ENCODE results near the gene LRRC2. TPM values are rescaled to one million over a fixed set of nuclear protein-coding genes. Genes with fewer than 3 reads are reported as not detected.

The LRRC2 gene
- total and polyA plus RNA-seq, 2 donors (not counting 1 experiment from before 2014, with no cell fraction given), result 3.8 to 6.0 TPM

- H3K36me3 ChIP-seq (ENCODE audit: control insufficient read depth, insufficient read depth, low read length), result no peaks in the 10 kb centered on the region
- H3K79me2 ChIP-seq (ENCODE audit: control insufficient read depth, insufficient read depth, low read length), result no peaks in the 10 kb centered on the region
- no peak overlapping the region for H3K4me2 ChIP-seq (ENCODE audit: extremely low read depth, insufficient read depth, low read length)
- no peak overlapping the region for H2AFZ ChIP-seq (ENCODE audit: low read length)
- H3K27me3 ChIP-seq (ENCODE audit: control insufficient read depth, insufficient read depth, low read length), result no peaks in the 10 kb centered on the region
- H4K20me1 ChIP-seq (ENCODE audit: control insufficient read depth, extremely low read depth, insufficient read depth, low read length), result no peaks in the 10 kb centered on the region
- H3K9ac ChIP-seq (ENCODE audit: insufficient read depth, low read length), result no peak overlapping the region
- no peak for DNase-seq (ENCODE audit: low read depth in 2 of 2)
- no peaks in the 10 kb centered on the region for H3K9me3 ChIP-seq (ENCODE audit: control insufficient read depth, insufficient read depth, low read depth, low read length)
- no peak overlapping the region for H3K27ac ChIP-seq (ENCODE audit: insufficient read depth, low read length)
- H3K4me1 ChIP-seq (ENCODE audit: control insufficient read depth, extremely low read depth, insufficient read depth, low read length), result no peaks in the 10 kb centered on the region
- TF ChIP-seq CTCF (conservative IDR thresholded peaks at IDR 0.05 in 1 of 2, IDR thresholded peaks at IDR 0.05 in 1 of 2; ENCODE audit: low read depth in 1 of 2, low read length in 2 of 2) (no peak), EZH2 (IDR thresholded peaks at IDR 0.05; ENCODE audit: low read length, missing control alignments) (no peak)
- H3K4me3 ChIP-seq (replicated peaks in 1 of 4; ENCODE audit: control extremely low read depth in 1 of 4, insufficient read depth in 1 of 4, low read depth in 3 of 4, low read length in 4 of 4), result no peak overlapping the region
These were observed 28.3 kb downstream of the LRRC2 start for GRCh38 chr3:46537779-46538178.

- no peak overlapping the region for H3K4me2 ChIP-seq (ENCODE audit: extremely low read depth, insufficient read depth, low read length)
- no peak overlapping the region for H3K9ac ChIP-seq (ENCODE audit: insufficient read depth, low read length)
- H3K9me3 ChIP-seq (ENCODE audit: control insufficient read depth, insufficient read depth, low read depth, low read length), result no peaks in the 10 kb centered on the region
- H3K79me2 ChIP-seq (ENCODE audit: control insufficient read depth, insufficient read depth, low read length), result no peaks in the 10 kb centered on the region
- H3K27ac ChIP-seq (ENCODE audit: insufficient read depth, low read length), result no peak overlapping the region
- peak in 1 of 2 donors; percentile 43 for DNase-seq (ENCODE audit: low read depth in 2 of 2)
- no peak overlapping the region for H3K4me3 ChIP-seq (replicated peaks in 1 of 4; ENCODE audit: control extremely low read depth in 1 of 4, insufficient read depth in 1 of 4, low read depth in 3 of 4, low read length in 4 of 4)
- H2AFZ ChIP-seq (ENCODE audit: low read length), result no peak overlapping the region
- H3K27me3 ChIP-seq (ENCODE audit: control insufficient read depth, insufficient read depth, low read length), result no peaks in the 10 kb centered on the region
- no peaks in the 10 kb centered on the region for H3K4me1 ChIP-seq (ENCODE audit: control insufficient read depth, extremely low read depth, insufficient read depth, low read length)
- TF ChIP-seq CTCF (conservative IDR thresholded peaks at IDR 0.05 in 1 of 2, IDR thresholded peaks at IDR 0.05 in 1 of 2; ENCODE audit: low read depth in 1 of 2, low read length in 2 of 2) (no peak), EZH2 (IDR thresholded peaks at IDR 0.05; ENCODE audit: low read length, missing control alignments) (no peak)
- no peaks in the 10 kb centered on the region for H3K36me3 ChIP-seq (ENCODE audit: control insufficient read depth, insufficient read depth, low read length)
- no peaks in the 10 kb centered on the region for H4K20me1 ChIP-seq (ENCODE audit: control insufficient read depth, extremely low read depth, insufficient read depth, low read length)
These were observed 28.8 kb downstream of the LRRC2 start for GRCh38 chr3:46537316-46537715.

DNA sequence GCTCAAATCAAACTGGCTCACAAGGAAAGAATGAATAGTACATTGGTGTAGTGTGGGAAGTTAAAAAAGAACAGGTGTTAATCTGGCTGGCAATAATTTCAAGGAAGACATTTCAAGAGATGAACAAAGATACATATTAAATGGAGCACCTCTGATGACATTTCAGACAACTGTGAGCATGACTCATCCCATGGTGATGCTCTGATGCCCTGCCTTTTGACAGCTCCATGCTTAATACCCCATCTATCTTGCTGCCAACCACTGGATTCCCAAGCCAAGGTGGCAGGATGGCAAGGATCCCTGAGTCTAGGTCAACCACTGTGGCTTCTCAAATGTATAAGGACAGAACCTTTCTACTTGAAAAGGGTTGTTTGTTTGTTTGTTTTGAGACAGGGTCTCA, 29.3 kb downstream of the LRRC2 start:
- TF ChIP-seq EZH2 (IDR thresholded peaks at IDR 0.05; ENCODE audit: low read length, missing control alignments), result no peak
- TF ChIP-seq CTCF (conservative IDR thresholded peaks at IDR 0.05 in 1 of 2, IDR thresholded peaks at IDR 0.05 in 1 of 2; ENCODE audit: low read depth in 1 of 2, low read length in 2 of 2), result no peak
- Histone ChIP-seq H3K4me1 (ENCODE audit: control insufficient read depth, extremely low read depth, insufficient read depth, low read length) (no peaks in the 10 kb centered on the region), H3K9me3 (ENCODE audit: control insufficient read depth, insufficient read depth, low read depth, low read length) (no peaks in the 10 kb centered on the region), H2AFZ (ENCODE audit: low read length) (no peak overlapping the region), H3K27me3 (ENCODE audit: control insufficient read depth, insufficient read depth, low read length) (no peaks in the 10 kb centered on the region), H4K20me1 (ENCODE audit: control insufficient read depth, extremely low read depth, insufficient read depth, low read length) (no peaks in the 10 kb centered on the region), H3K4me2 (ENCODE audit: extremely low read depth, insufficient read depth, low read length) (no peak overlapping the region), H3K79me2 (ENCODE audit: control insufficient read depth, insufficient read depth, low read length) (no peaks in the 10 kb centered on the region), H3K36me3 (ENCODE audit: control insufficient read depth, insufficient read depth, low read length) (no peaks in the 10 kb centered on the region), H3K27ac (ENCODE audit: insufficient read depth, low read length) (no peak overlapping the region), H3K9ac (ENCODE audit: insufficient read depth, low read length) (no peak overlapping the region), H3K4me3 (replicated peaks in 1 of 4; ENCODE audit: control extremely low read depth in 1 of 4, insufficient read depth in 1 of 4, low read depth in 3 of 4, low read length in 4 of 4) (no peak overlapping the region)
- no peak for DNase-seq (ENCODE audit: low read depth in 2 of 2)
